Nephron (organoid): Measurements from ENCODE around the gene CCAR1.
"Not testable (repeated sequence)": the region's sequence is repeated elsewhere in the genome, so short reads cannot be mapped to it uniquely, and the experiment has no call there.

ENCODE experiments used
- H3K27ac Mint-ChIP-seq, 3 experiments: 2 replicates each; pipeline ENCODE4 v1.8.0; 2020; ENCODE audit warnings: mixed read lengths in 3 of 3, mild to moderate bottlenecking in 2 of 3, moderate library complexity in 1 of 3
- H3K27me3 Mint-ChIP-seq: 2 replicates; pipeline ENCODE4 v1.8.0; 2021; ENCODE audit warnings: low read depth, mild to moderate bottlenecking, moderate library complexity, mixed read lengths
- H3K36me3 Mint-ChIP-seq: 2 replicates; pipeline ENCODE4 v1.8.0; 2020; ENCODE audit warnings: low read depth, mixed read lengths
- H3K4me1 Mint-ChIP-seq: 2 replicates; pipeline ENCODE4 v1.8.0; 2020; ENCODE audit warnings: mixed read lengths
- H3K4me3 Mint-ChIP-seq, 3 experiments: 2 replicates each; pipeline ENCODE4 v1.8.0; 2020; ENCODE audit warnings: mild to moderate bottlenecking in 3 of 3, mixed read lengths in 3 of 3, moderate library complexity in 2 of 3
- H3K9me3 Mint-ChIP-seq: 2 replicates; pipeline ENCODE4 v1.8.0; 2020; ENCODE audit warnings: mixed read lengths
- CTCF ChIP-seq, 3 experiments: fragments of 200-600 bp; sonication (generic); IDR thresholded peaks; one replicate each; pipeline ENCODE4 v1.5.0; 2021; ENCODE audit warnings: antibody characterized with exemption in 3 of 3; ENCODE audit not compliant: unreplicated experiment in 3 of 3

Gene CCAR1

GRCh38 chr10:68826764-68827591, 105.9 kb downstream of the CCAR1 start, which contains the start of gene STOX1:
Gene STOX1 (plus strand): TSS chr10:68827531. CDS start chr10:68827624, 93 bp downstream.
- Mint-ChIP-seq H3K4me3 (peak within 1 kb of the TSS; percentile 85 to 90 (median 90)), H3K27ac (peak within 1 kb of the TSS; percentile 55 to 90 (median 76)), H3K4me1 (no peaks in the 10 kb centered on the region), H3K27me3 (peaks cover 11% of the 10 kb centered on the region), H3K9me3 (no peaks in the 10 kb centered on the region), H3K36me3 (no peaks in the 10 kb centered on the region)
- TF ChIP-seq CTCF (IDR thresholded peaks at IDR 0.05; ENCODE audit: unreplicated experiment in 3 of 3) = no peak

GRCh38 chr10:68827592-68827959, 106.5 kb downstream of the CCAR1 start:
- peaks cover 11% of the 10 kb centered on the region for H3K27me3 Mint-ChIP-seq
- not testable (repeated sequence) for H3K4me1 Mint-ChIP-seq, H3K9me3 Mint-ChIP-seq, H3K36me3 Mint-ChIP-seq, H3K4me3 Mint-ChIP-seq, H3K27ac Mint-ChIP-seq

GRCh38 chr10:68828083-68828601, 107.1 kb downstream of the CCAR1 start:
- not testable (repeated sequence) for H3K4me1 Mint-ChIP-seq, H3K9me3 Mint-ChIP-seq, H3K36me3 Mint-ChIP-seq
- H3K4me3 Mint-ChIP-seq = peak overlapping the region; percentile 76 to 81 (median 80)
- H3K27ac Mint-ChIP-seq = peak overlapping the region in 1 of 3 experiments; percentile 37
- H3K27me3 Mint-ChIP-seq = peaks cover 11% of the 10 kb centered on the region

- TF ChIP-seq CTCF (IDR thresholded peaks at IDR 0.05; ENCODE audit: unreplicated experiment in 3 of 3) = no peak
- Mint-ChIP-seq H3K4me1 (no peaks in the 10 kb centered on the region), H3K27ac (peak overlapping the region in 1 of 3 experiments; percentile 37), H3K27me3 (peaks cover 11% of the 10 kb centered on the region), H3K4me3 (peak overlapping the region; percentile 76 to 81 (median 80)), H3K9me3 (no peaks in the 10 kb centered on the region), H3K36me3 (no peaks in the 10 kb centered on the region)
Observed at GRCh38 chr10:68828833-68829232, 107.8 kb downstream of the CCAR1 start.

- Mint-ChIP-seq H3K27me3 (peaks cover 11% of the 10 kb centered on the region), H3K4me1 (no peaks in the 10 kb centered on the region), H3K36me3 (no peaks in the 10 kb centered on the region), H3K9me3 (no peaks in the 10 kb centered on the region), H3K27ac (no peak overlapping the region), H3K4me3 (peak overlapping the region; percentile 53 to 74 (median 56))
- TF ChIP-seq CTCF (IDR thresholded peaks at IDR 0.05; ENCODE audit: unreplicated experiment in 3 of 3) = no peak
Observed at GRCh38 chr10:68829521-68829920, 108.5 kb downstream of the CCAR1 start.

- no peaks in the 10 kb centered on the region for H3K4me1 Mint-ChIP-seq
- no peak for TF ChIP-seq CTCF (IDR thresholded peaks at IDR 0.05; ENCODE audit: unreplicated experiment in 3 of 3)
Observed at GRCh38 chr10:68829952-68830351, 108.9 kb downstream of the CCAR1 start.

More at GRCh38 chr10:68829952-68830351, 108.9 kb downstream of the CCAR1 start:
- peak overlapping the region; percentile 34 to 74 (median 40) for H3K4me3 Mint-ChIP-seq
- no peak overlapping the region for H3K27ac Mint-ChIP-seq
- no peaks in the 10 kb centered on the region for H3K36me3 Mint-ChIP-seq
- no peaks in the 10 kb centered on the region for H3K9me3 Mint-ChIP-seq
- peaks cover 8% of the 10 kb centered on the region for H3K27me3 Mint-ChIP-seq
